B cell (primary cell): ENCODE measurements around the gene UPK3BL2.
"Not testable (repeated sequence)": the region's sequence is repeated elsewhere in the genome, so short reads cannot be mapped to it uniquely, and the experiment has no call there.

ENCODE experiments used
- EZH2 ChIP-seq: IDR thresholded peaks from 2 replicates; pipeline ENCODE4 v1.6.1; 2012; ENCODE audit warnings: borderline replicate concordance, low read depth, mild to moderate bottlenecking, moderate library complexity, low read length; ENCODE audit not compliant: insufficient read depth, poor library complexity, severe bottlenecking
- TF ChIP-seq, protein P1 (sequence below): fragments of 200-600 bp; IDR thresholded peaks from one replicate; pipeline ENCODE4 v1.8.0; 2022; ENCODE audit warnings: antibody characterized with exemption, mild to moderate bottlenecking

DNA sequence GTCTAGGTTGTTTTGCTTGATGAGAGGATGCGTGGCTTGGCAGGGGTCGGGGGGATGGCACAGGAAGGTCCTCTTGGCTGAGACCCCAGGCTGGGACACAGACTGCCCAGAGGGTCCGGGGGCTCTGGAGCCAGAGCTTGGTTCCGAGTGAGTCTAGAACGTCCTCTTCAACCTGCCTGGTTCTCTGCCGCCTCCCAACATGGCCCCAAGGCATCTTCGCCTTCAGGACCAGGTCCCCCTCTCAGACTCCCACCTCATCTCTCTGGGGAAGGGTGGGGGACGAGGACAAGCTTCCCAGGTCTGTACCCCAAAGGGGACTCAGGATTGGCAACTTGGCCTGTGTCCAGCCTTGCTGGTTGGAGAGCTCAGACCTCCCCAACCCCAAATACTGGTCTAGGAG is 1.4 kb downstream of the UPK3BL2 start:
- TF ChIP-seq, protein P1, sequence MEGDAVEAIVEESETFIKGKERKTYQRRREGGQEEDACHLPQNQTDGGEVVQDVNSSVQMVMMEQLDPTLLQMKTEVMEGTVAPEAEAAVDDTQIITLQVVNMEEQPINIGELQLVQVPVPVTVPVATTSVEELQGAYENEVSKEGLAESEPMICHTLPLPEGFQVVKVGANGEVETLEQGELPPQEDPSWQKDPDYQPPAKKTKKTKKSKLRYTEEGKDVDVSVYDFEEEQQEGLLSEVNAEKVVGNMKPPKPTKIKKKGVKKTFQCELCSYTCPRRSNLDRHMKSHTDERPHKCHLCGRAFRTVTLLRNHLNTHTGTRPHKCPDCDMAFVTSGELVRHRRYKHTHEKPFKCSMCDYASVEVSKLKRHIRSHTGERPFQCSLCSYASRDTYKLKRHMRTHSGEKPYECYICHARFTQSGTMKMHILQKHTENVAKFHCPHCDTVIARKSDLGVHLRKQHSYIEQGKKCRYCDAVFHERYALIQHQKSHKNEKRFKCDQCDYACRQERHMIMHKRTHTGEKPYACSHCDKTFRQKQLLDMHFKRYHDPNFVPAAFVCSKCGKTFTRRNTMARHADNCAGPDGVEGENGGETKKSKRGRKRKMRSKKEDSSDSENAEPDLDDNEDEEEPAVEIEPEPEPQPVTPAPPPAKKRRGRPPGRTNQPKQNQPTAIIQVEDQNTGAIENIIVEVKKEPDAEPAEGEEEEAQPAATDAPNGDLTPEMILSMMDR = not testable (repeated sequence)
- TF ChIP-seq EZH2 = not testable (repeated sequence)
